Measurements from ENCODE around the gene FKBP11.
"Not testable (repeated sequence)": the region's sequence is repeated elsewhere in the genome, so short reads cannot be mapped to it uniquely, and the experiment has no call there.

The FKBP11 gene

GRCh38 chr12:48954841-48955501 lies 29.7 kb upstream of the FKBP11 start:
- DNase-seq = no peak

GRCh38 chr12:48954061-48954460 lies 28.8 kb upstream of the FKBP11 start:
- no peak for DNase-seq

- DNase-seq = no peak
These were observed 27.4 kb upstream of the FKBP11 start for GRCh38 chr12:48952691-48953090.

GRCh38 chr12:48947727-48948126 lies 22.4 kb upstream of the FKBP11 start:
- DNase-seq = no peak

- DNase-seq = no peak
These were observed 21.7 kb upstream of the FKBP11 start for GRCh38 chr12:48946943-48947342.

- no peak for DNase-seq
These were observed 20.9 kb upstream of the FKBP11 start for GRCh38 chr12:48946205-48946604.

GRCh38 chr12:48943221-48943620 lies 17.9 kb upstream of the FKBP11 start:
- DNase-seq = no peak

- no peak for DNase-seq
These were observed 14.9 kb upstream of the FKBP11 start for GRCh38 chr12:48940181-48940580.

GRCh38 chr12:48938805-48939204 lies 13.5 kb upstream of the FKBP11 start:
- no peak for DNase-seq

GRCh38 chr12:48937170-48937569 lies 11.9 kb upstream of the FKBP11 start:
- no peak for DNase-seq

GRCh38 chr12:48936379-48936979 lies 11.2 kb upstream of the FKBP11 start:
- DNase-seq = peak; percentile 82

GRCh38 chr12:48934312-48934706 lies 9.0 kb upstream of the FKBP11 start:
- DNase-seq = no peak

- no peak for DNase-seq
These were observed 8.5 kb upstream of the FKBP11 start for GRCh38 chr12:48933664-48934311.

- no peak for DNase-seq
These were observed 7.6 kb upstream of the FKBP11 start for GRCh38 chr12:48932878-48933277.

- DNase-seq = no peak
These were observed 5.2 kb upstream of the FKBP11 start for GRCh38 chr12:48930475-48930874.

- no peak for DNase-seq
These were observed 4.3 kb upstream of the FKBP11 start for GRCh38 chr12:48929551-48929950.

- DNase-seq = no peak
These were observed 2.0 kb upstream of the FKBP11 start for GRCh38 chr12:48927261-48927660.

GRCh38 chr12:48924617-48925303 lies 532 bp downstream of the FKBP11 start:
- peak; percentile 81 for DNase-seq

GRCh38 chr12:48923117-48923516 lies 2.2 kb downstream of the FKBP11 start:
- no peak for DNase-seq

GRCh38 chr12:48917857-48918537 lies 7.3 kb downstream of the FKBP11 start:
- DNase-seq = peak; percentile 50

GRCh38 chr12:48910196-48910595 lies 15.1 kb downstream of the FKBP11 start:
- DNase-seq = no peak

GRCh38 chr12:48909698-48910097 lies 15.6 kb downstream of the FKBP11 start:
- not testable (repeated sequence) for DNase-seq

- DNase-seq = no peak
These were observed 18.0 kb downstream of the FKBP11 start for GRCh38 chr12:48907245-48907644.

Data from femur (tissue), 1 donor.